ENCODE results near the gene CFC1.
"Not testable (repeated sequence)": the region's sequence is repeated elsewhere in the genome, so short reads cannot be mapped to it uniquely, and the experiment has no call there.

The CFC1 gene

DNA sequence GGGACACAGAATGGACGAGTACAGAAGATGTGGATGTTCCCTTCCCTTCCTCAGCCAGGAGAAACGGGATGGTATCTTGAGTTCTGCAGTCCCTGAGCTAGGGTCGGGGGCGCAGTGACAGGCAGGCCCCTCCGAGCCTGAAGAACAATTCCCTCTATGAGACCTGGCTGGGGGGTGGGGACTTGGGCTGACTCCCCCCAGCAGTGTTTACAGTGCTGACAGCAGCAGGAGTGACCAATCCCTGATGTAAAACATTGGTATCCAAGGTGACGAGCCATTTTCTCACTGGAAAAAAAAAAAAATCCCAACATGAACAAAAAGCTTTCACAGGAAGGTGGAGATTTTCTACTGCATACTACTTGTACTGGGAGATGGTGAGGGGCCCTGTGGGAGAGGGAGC lies at the start of gene CFC1:
Gene CFC1 (minus strand): TSS at position 183 of the 400 bp plus-strand sequence. CDS start 288 bp downstream, outside the sequence.
- H3K9me3 ChIP-seq (ENCODE audit: control insufficient read depth, insufficient read depth, low read length); H3K36me3 ChIP-seq (ENCODE audit: control insufficient read depth, low read length); H3K4me3 ChIP-seq (ENCODE audit: low read length); H3F3A ChIP-seq (ENCODE audit: control insufficient read depth, insufficient read depth); H3K9me2 ChIP-seq (replicated peaks; ENCODE audit: control insufficient read depth, low read length); H3K79me2 ChIP-seq (ENCODE audit: control insufficient read depth, low read length); H3K27ac ChIP-seq (ENCODE audit: low read depth, low read length); H3K27me3 ChIP-seq (ENCODE audit: control insufficient read depth, low read length); H3K4me1 ChIP-seq (ENCODE audit: control insufficient read depth, low read length); H4K20me1 ChIP-seq (ENCODE audit: control insufficient read depth, insufficient read depth, low read depth, low read length); H3K4me2 ChIP-seq (ENCODE audit: low read length): not testable (repeated sequence)

DNA sequence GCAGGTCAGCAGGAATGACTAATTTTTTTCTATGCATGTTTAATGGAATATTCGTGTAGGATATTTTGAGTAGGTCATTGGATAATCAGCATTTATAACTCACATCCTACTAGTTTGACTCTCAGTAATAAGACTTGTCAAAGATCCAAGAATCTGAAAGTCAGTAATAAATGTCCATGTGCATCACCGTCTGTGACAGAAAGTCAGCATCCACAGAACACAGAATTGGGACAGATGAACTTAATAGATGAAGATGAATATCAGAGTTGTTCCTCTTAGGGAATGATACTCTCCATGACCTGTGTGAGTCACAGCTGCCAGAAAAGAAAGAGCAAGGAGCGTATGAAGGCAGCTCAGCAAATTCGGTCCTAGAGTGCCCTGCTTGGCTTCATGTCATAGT lies 42.3 kb upstream of the CFC1 start:
- not testable (repeated sequence) for H3K4me1 ChIP-seq (ENCODE audit: control insufficient read depth, low read length); H3K9me2 ChIP-seq (replicated peaks; ENCODE audit: control insufficient read depth, low read length); H3K27ac ChIP-seq (ENCODE audit: low read depth, low read length); H3K9me3 ChIP-seq (ENCODE audit: control insufficient read depth, insufficient read depth, low read length); H3K4me2 ChIP-seq (ENCODE audit: low read length); H3K27me3 ChIP-seq (ENCODE audit: control insufficient read depth, low read length); H3K79me2 ChIP-seq (ENCODE audit: control insufficient read depth, low read length); H4K20me1 ChIP-seq (ENCODE audit: control insufficient read depth, insufficient read depth, low read depth, low read length); H3K36me3 ChIP-seq (ENCODE audit: control insufficient read depth, low read length); H3K4me3 ChIP-seq (ENCODE audit: low read length); H3F3A ChIP-seq (ENCODE audit: control insufficient read depth, insufficient read depth)

DNA sequence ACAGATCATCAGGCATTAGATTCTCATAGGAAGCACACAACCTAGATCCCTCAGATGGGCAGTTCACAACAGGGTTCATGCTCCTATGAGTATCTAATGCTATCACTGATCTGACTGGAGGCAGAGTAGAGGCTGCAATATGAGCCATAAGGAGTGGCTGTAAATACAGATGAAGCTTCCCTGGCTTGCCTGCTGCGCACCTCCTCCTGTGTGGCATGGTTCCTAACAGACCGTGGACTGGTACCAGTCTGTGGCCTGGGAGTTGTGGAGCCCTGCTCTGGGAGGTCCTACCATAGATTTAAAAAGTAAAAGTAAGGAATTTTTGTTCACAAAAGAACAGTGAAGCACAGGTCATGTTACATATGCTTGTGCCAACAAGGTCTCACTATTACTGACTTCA lies 39.6 kb upstream of the CFC1 start:
- H3K27me3 ChIP-seq (ENCODE audit: control insufficient read depth, low read length); H3K4me3 ChIP-seq (ENCODE audit: low read length); H4K20me1 ChIP-seq (ENCODE audit: control insufficient read depth, insufficient read depth, low read depth, low read length); H3K9me3 ChIP-seq (ENCODE audit: control insufficient read depth, insufficient read depth, low read length); H3K4me2 ChIP-seq (ENCODE audit: low read length); H3K79me2 ChIP-seq (ENCODE audit: control insufficient read depth, low read length); H3K27ac ChIP-seq (ENCODE audit: low read depth, low read length); H3K36me3 ChIP-seq (ENCODE audit: control insufficient read depth, low read length); H3K4me1 ChIP-seq (ENCODE audit: control insufficient read depth, low read length); H3K9me2 ChIP-seq (replicated peaks; ENCODE audit: control insufficient read depth, low read length); H3F3A ChIP-seq (ENCODE audit: control insufficient read depth, insufficient read depth): not testable (repeated sequence)

DNA sequence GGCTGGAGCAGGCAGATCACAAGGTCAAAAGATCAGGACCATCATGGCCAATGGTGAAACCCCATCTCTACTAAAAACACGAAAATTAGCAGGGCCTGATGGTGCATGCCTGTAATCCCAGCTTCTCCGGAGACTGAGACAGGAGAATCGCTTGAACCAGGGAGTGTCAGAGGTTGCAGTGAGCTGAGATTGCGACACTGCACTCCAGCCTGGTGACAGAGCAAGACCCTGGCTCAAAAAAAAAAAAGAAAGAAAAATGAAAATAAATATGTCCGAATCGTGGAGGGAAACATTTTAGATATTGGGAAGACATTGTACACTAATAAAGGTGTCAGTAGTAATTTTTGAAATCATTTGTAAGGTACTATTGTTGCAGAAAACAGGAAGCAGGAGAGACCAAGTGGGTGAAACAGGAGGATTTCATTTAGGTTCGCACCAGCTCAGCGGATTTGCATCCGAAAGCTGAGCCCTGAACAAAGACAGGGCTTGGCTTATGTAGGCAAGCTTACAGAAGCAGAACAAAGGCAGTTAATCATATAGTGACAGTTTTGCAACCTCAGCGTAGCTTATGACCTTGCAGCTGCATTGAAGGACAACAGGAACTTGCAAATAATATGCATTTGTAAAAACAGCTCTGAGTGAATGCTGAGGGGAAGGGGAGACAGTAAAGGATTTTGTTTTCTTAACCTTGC lies 29.6 kb upstream of the CFC1 start:
- H4K20me1 ChIP-seq (ENCODE audit: control insufficient read depth, insufficient read depth, low read depth, low read length); H3K4me1 ChIP-seq (ENCODE audit: control insufficient read depth, low read length); H3K4me2 ChIP-seq (ENCODE audit: low read length); H3K4me3 ChIP-seq (ENCODE audit: low read length); H3K79me2 ChIP-seq (ENCODE audit: control insufficient read depth, low read length); H3F3A ChIP-seq (ENCODE audit: control insufficient read depth, insufficient read depth); H3K9me3 ChIP-seq (ENCODE audit: control insufficient read depth, insufficient read depth, low read length); H3K36me3 ChIP-seq (ENCODE audit: control insufficient read depth, low read length); H3K9me2 ChIP-seq (replicated peaks; ENCODE audit: control insufficient read depth, low read length); H3K27ac ChIP-seq (ENCODE audit: low read depth, low read length); H3K27me3 ChIP-seq (ENCODE audit: control insufficient read depth, low read length): not testable (repeated sequence)

DNA sequence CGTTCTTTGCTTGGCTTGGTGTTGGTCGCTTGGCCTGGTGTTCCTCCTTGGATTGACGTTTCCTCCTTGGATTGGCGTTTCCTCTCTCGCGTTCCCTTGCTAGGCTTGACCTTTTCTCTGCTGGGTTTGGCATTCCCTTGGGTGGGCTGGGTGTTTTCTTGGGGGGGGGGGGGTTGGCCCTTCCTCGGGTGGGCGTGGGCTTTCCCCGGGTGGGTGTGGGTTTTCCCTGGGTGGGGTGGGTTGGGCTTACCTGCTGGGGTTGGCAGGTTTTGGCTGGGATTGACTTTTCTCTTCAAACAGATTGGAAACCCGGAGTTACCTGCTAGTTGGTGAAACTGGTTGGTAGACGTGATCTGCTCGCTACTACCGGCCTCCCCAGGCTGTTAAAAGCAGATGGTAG lies 11.8 kb upstream of the CFC1 start, which contains the start of gene POTEJ:
Gene POTEJ (plus strand): TSS at position 301 of the 400 bp plus-strand sequence. CDS start 93 bp downstream, at position 394.
- not testable (repeated sequence) for H3F3A ChIP-seq (ENCODE audit: control insufficient read depth, insufficient read depth); H4K20me1 ChIP-seq (ENCODE audit: control insufficient read depth, insufficient read depth, low read depth, low read length); H3K9me3 ChIP-seq (ENCODE audit: control insufficient read depth, insufficient read depth, low read length); H3K4me3 ChIP-seq (ENCODE audit: low read length); H3K79me2 ChIP-seq (ENCODE audit: control insufficient read depth, low read length); H3K4me1 ChIP-seq (ENCODE audit: control insufficient read depth, low read length); H3K27ac ChIP-seq (ENCODE audit: low read depth, low read length); H3K9me2 ChIP-seq (replicated peaks; ENCODE audit: control insufficient read depth, low read length); H3K4me2 ChIP-seq (ENCODE audit: low read length); H3K27me3 ChIP-seq (ENCODE audit: control insufficient read depth, low read length); H3K36me3 ChIP-seq (ENCODE audit: control insufficient read depth, low read length)

DNA sequence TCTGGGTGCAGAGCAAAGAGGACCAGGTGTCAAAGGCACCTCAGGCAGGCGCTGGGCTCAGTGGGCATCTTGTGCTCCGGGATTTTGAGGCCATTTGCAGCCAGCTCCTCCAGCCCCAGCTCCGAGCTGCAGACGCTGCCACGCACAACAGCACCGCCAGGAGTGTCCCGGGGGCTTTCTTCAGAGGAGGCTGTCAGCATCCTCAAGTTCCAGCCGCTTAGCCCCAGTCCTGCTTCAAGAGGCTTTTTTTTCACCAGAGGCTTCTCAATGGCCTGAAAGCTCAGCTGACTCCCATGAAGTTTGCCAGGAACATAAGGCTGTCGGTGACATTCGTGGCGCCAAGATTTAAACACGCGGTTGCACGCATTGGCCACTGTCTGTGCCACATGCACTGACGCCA lies 11.1 kb upstream of the CFC1 start:
- H4K20me1 ChIP-seq (ENCODE audit: control insufficient read depth, insufficient read depth, low read depth, low read length); H3K4me1 ChIP-seq (ENCODE audit: control insufficient read depth, low read length); H3K9me3 ChIP-seq (ENCODE audit: control insufficient read depth, insufficient read depth, low read length); H3K27ac ChIP-seq (ENCODE audit: low read depth, low read length); H3F3A ChIP-seq (ENCODE audit: control insufficient read depth, insufficient read depth); H3K9me2 ChIP-seq (replicated peaks; ENCODE audit: control insufficient read depth, low read length); H3K36me3 ChIP-seq (ENCODE audit: control insufficient read depth, low read length); H3K27me3 ChIP-seq (ENCODE audit: control insufficient read depth, low read length); H3K4me2 ChIP-seq (ENCODE audit: low read length); H3K4me3 ChIP-seq (ENCODE audit: low read length); H3K79me2 ChIP-seq (ENCODE audit: control insufficient read depth, low read length): not testable (repeated sequence)

DNA sequence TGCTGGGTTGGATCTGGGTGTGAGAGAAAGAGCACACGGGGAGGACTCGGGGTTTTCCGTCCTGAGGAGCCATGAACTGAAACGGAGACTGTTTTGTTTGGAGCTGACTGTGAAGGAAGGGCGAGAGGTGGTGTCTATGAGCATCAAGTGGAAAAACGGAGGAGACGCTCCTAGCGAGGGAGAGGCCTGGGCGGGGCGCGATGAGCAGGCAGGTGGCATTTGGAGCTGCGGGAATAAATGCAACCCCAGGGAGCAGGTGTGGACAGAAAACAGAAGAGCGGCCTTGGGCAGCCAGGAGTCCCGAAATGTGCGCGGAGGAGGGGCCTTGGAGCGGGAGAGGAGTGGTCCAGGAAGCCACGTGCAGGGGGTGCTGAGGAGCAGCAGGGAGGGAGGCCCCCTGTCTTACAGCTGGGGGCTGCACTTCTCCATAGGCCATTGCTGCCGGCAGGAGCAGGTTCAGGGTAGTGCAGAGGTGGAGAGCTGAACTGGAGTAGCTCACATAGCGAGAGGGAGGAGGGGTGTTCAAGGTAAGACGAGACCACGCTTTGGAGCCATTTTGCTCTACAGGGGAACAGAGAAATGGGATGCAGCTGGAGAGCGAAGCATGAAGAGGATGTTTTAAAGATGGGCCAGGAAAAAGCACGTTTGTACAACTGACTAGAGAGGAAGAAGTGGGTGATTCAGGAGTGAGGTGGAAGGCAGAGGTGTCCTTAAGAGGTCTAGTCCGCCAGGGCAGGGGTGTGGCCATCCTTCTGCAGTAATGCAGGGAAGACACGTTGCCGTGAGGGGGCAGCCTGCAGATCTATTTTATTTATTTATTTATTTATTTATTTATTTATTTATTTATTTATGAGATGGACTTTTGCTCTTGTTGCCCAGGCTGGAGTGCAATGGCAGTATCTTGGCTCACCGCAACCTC lies 9.9 kb upstream of the CFC1 start:
- H3K27me3 ChIP-seq (ENCODE audit: control insufficient read depth, low read length); H3K4me1 ChIP-seq (ENCODE audit: control insufficient read depth, low read length); H3K9me3 ChIP-seq (ENCODE audit: control insufficient read depth, insufficient read depth, low read length); H3K4me3 ChIP-seq (ENCODE audit: low read length); H3K27ac ChIP-seq (ENCODE audit: low read depth, low read length); H3K4me2 ChIP-seq (ENCODE audit: low read length); H3K79me2 ChIP-seq (ENCODE audit: control insufficient read depth, low read length); H3K9me2 ChIP-seq (replicated peaks; ENCODE audit: control insufficient read depth, low read length); H4K20me1 ChIP-seq (ENCODE audit: control insufficient read depth, insufficient read depth, low read depth, low read length); H3F3A ChIP-seq (ENCODE audit: control insufficient read depth, insufficient read depth); H3K36me3 ChIP-seq (ENCODE audit: control insufficient read depth, low read length): not testable (repeated sequence)

DNA sequence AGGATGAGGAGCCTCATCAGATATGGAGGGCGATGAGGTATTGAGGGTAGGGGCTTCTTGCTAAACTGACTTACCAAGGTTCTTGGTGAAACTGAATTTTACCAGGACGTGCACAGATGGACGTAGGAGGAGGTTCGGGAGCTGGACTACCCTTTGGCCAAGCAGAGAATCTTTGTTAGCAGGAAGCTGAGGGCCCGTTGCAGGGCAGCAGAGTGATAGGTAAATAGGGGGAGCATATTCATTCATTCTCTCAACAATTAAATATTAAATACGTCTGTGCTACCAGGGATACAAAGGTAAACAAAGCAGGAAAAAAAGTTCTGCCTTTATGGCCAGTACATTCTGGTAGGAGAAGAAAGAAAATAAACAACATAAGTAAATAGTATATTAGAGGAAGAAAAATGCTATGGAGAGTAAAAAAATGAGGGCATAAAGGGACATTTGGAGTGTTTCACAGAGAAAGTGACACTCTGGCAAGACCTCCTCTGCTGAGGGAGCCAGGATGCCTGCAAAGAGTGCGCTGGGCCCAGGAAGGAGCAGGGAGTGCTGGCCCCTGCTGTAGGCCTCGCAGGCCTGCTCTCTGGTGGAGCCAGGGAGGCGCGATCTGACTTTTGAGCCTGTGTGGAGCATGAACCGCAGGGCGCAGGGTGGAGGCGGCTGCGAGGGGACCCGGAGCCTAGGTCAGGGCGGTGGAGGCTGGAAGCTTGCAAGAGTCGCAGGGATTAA lies 9.1 kb upstream of the CFC1 start:
- H3K4me1 ChIP-seq (ENCODE audit: control insufficient read depth, low read length); H3K27me3 ChIP-seq (ENCODE audit: control insufficient read depth, low read length); H3K79me2 ChIP-seq (ENCODE audit: control insufficient read depth, low read length); H3K9me3 ChIP-seq (ENCODE audit: control insufficient read depth, insufficient read depth, low read length); H3K9me2 ChIP-seq (replicated peaks; ENCODE audit: control insufficient read depth, low read length); H4K20me1 ChIP-seq (ENCODE audit: control insufficient read depth, insufficient read depth, low read depth, low read length); H3F3A ChIP-seq (ENCODE audit: control insufficient read depth, insufficient read depth); H3K4me3 ChIP-seq (ENCODE audit: low read length); H3K27ac ChIP-seq (ENCODE audit: low read depth, low read length); H3K4me2 ChIP-seq (ENCODE audit: low read length); H3K36me3 ChIP-seq (ENCODE audit: control insufficient read depth, low read length): not testable (repeated sequence)
